ENCODE measurements around the gene LLGL2. TPM values are rescaled to one million over a fixed set of nuclear protein-coding genes. Genes with fewer than 3 reads are reported as not detected.

LLGL2 gene
- total RNA-seq, 1 donor from 2014 or later, result 3.3 TPM

GRCh38 chr17:75536366-75536765 is 10.9 kb downstream of the LLGL2 start:
- no peak for DNase-seq (ENCODE audit: extremely low spot score, unreplicated experiment)
- no peaks in the 10 kb centered on the region for H3K36me3 Mint-ChIP-seq (ENCODE audit: unreplicated experiment)
- no peak overlapping the region for H3K27ac Mint-ChIP-seq (ENCODE audit: unreplicated experiment)
- no peak overlapping the region for H3K4me3 Mint-ChIP-seq (ENCODE audit: unreplicated experiment)
- no peaks in the 10 kb centered on the region for H3K9me3 Mint-ChIP-seq (ENCODE audit: unreplicated experiment)
- no peaks in the 10 kb centered on the region for H3K4me1 Mint-ChIP-seq (ENCODE audit: unreplicated experiment)
- peaks cover 2% of the 10 kb centered on the region for H3K27me3 Mint-ChIP-seq (ENCODE audit: unreplicated experiment)
- TF ChIP-seq, protein P1, sequence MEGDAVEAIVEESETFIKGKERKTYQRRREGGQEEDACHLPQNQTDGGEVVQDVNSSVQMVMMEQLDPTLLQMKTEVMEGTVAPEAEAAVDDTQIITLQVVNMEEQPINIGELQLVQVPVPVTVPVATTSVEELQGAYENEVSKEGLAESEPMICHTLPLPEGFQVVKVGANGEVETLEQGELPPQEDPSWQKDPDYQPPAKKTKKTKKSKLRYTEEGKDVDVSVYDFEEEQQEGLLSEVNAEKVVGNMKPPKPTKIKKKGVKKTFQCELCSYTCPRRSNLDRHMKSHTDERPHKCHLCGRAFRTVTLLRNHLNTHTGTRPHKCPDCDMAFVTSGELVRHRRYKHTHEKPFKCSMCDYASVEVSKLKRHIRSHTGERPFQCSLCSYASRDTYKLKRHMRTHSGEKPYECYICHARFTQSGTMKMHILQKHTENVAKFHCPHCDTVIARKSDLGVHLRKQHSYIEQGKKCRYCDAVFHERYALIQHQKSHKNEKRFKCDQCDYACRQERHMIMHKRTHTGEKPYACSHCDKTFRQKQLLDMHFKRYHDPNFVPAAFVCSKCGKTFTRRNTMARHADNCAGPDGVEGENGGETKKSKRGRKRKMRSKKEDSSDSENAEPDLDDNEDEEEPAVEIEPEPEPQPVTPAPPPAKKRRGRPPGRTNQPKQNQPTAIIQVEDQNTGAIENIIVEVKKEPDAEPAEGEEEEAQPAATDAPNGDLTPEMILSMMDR (IDR thresholded peaks at IDR 0.05), result no peak

- DNase-seq (ENCODE audit: extremely low spot score, unreplicated experiment), result no peak
- no peaks in the 10 kb centered on the region for H3K36me3 Mint-ChIP-seq (ENCODE audit: unreplicated experiment)
- no peaks in the 10 kb centered on the region for H3K4me1 Mint-ChIP-seq (ENCODE audit: unreplicated experiment)
- no peak overlapping the region for H3K27ac Mint-ChIP-seq (ENCODE audit: unreplicated experiment)
- H3K4me3 Mint-ChIP-seq (ENCODE audit: unreplicated experiment), result no peak overlapping the region
- peaks cover 7% of the 10 kb centered on the region for H3K27me3 Mint-ChIP-seq (ENCODE audit: unreplicated experiment)
- TF ChIP-seq, protein P1 (IDR thresholded peaks at IDR 0.05), result no peak
- no peaks in the 10 kb centered on the region for H3K9me3 Mint-ChIP-seq (ENCODE audit: unreplicated experiment)
These were observed 14.7 kb downstream of the LLGL2 start for GRCh38 chr17:75539967-75540729.

GRCh38 chr17:75540923-75541503 is 15.5 kb downstream of the LLGL2 start:
- no peaks in the 10 kb centered on the region for H3K36me3 Mint-ChIP-seq (ENCODE audit: unreplicated experiment)
- H3K4me1 Mint-ChIP-seq (ENCODE audit: unreplicated experiment), result no peaks in the 10 kb centered on the region
- H3K9me3 Mint-ChIP-seq (ENCODE audit: unreplicated experiment), result no peaks in the 10 kb centered on the region
- peaks cover 7% of the 10 kb centered on the region for H3K27me3 Mint-ChIP-seq (ENCODE audit: unreplicated experiment)
- H3K4me3 Mint-ChIP-seq (ENCODE audit: unreplicated experiment), result no peak overlapping the region
- no peak overlapping the region for H3K27ac Mint-ChIP-seq (ENCODE audit: unreplicated experiment)
- TF ChIP-seq, protein P1 (IDR thresholded peaks at IDR 0.05), result no peak
- DNase-seq (ENCODE audit: extremely low spot score, unreplicated experiment), result no peak

DNA sequence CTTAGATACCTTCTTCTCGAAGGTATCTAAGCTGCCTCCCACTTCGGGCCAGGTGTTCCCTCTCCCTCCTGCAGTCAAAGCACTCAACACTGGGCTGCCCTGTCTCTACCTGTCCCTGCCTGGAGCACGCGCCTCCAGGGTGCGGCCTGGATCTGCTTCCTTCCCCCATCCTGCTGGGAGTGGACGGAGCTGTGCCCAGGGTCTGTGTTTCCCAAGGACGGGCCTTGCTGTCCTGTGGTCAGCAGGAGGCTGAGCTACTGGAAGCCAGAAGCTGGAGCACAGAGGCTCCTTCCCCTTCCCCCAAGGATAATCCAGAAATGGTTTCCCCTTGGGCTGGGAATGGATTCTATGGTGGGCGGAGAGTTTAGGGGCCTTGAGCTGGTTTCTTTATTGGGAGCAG is 16.7 kb downstream of the LLGL2 start:
- Mint-ChIP-seq H3K27ac (ENCODE audit: unreplicated experiment) (no peak overlapping the region), H3K36me3 (ENCODE audit: unreplicated experiment) (no peaks in the 10 kb centered on the region), H3K4me1 (ENCODE audit: unreplicated experiment) (no peaks in the 10 kb centered on the region), H3K9me3 (ENCODE audit: unreplicated experiment) (no peaks in the 10 kb centered on the region), H3K4me3 (ENCODE audit: unreplicated experiment) (no peak overlapping the region), H3K27me3 (ENCODE audit: unreplicated experiment) (peaks cover 7% of the 10 kb centered on the region)
- DNase-seq (ENCODE audit: extremely low spot score, unreplicated experiment), result no peak
- TF ChIP-seq, protein P1 (IDR thresholded peaks at IDR 0.05), result no peak

DNA sequence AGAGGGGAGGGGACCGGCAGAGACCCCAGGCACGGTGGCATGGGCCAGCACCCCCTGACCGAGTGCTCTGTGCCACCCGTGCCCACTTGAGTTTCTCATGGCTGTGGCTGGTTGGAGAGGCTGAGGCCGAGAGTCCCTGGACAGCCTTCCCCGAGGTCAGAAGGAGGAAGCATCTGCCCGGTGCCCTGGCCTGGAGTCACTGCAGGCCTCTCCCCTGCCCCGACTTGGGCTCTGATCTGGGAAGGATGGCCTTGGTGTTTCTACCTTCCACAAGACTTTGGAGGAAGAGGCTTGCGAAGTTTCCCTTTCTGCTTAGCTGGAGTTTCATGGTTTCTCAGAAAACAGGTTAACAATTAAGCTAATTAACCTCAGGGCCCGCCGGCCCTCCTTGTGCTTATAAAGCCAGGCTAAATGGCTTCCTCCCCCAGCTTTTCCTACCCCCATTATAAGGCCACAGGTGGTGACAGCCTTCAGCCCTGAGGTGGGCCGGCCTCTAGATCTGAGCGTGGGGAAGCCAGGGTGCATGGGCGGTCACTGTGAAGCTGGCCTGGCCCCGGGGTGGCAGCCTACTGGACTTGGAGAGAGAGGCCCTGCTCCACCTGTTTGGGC is 17.3 kb downstream of the LLGL2 start:
- no peaks in the 10 kb centered on the region for H3K9me3 Mint-ChIP-seq (ENCODE audit: unreplicated experiment)
- H3K4me1 Mint-ChIP-seq (ENCODE audit: unreplicated experiment), result no peaks in the 10 kb centered on the region
- peaks cover 10% of the 10 kb centered on the region for H3K27me3 Mint-ChIP-seq (ENCODE audit: unreplicated experiment)
- DNase-seq (ENCODE audit: extremely low spot score, unreplicated experiment), result no peak
- no peaks in the 10 kb centered on the region for H3K36me3 Mint-ChIP-seq (ENCODE audit: unreplicated experiment)
- H3K27ac Mint-ChIP-seq (ENCODE audit: unreplicated experiment), result no peak overlapping the region
- TF ChIP-seq, protein P1 (IDR thresholded peaks at IDR 0.05), result no peak
- H3K4me3 Mint-ChIP-seq (ENCODE audit: unreplicated experiment), result no peak overlapping the region
